Panc1 (cell line): ENCODE measurements around the gene POU2F2. TPM values are rescaled to one million over a fixed set of nuclear protein-coding genes. Genes with fewer than 3 reads are reported as not detected.

ENCODE experiments used
- ATAC-seq: fragments of 200-7000 bp; cut with Tn5 transposase; 2 replicates; pipeline ENCODE4 v1.9.1; 2020; ENCODE audit warnings: mild to moderate bottlenecking, moderate library complexity
- BruUV-seq: library from RNA; stranded (reverse); fragments of 400-500 nt; replicated peaks from 2 replicates; lab custom pipeline; 2021; lab: Mats Ljungman, UMichigan
- CTCF ChIA-PET: fragments of 300-600 bp; sonication (Branson Sonifier 250); formaldehyde crosslinking; loops from one replicate; lab custom pipeline; 2022; ENCODE audit warnings: antibody characterized with exemption; lab: Charles Lee
- POLR2A ChIA-PET: fragments of 300-600 bp; sonication (Branson Sonifier 250); formaldehyde crosslinking; loops from one replicate; lab custom pipeline; 2022; ENCODE audit warnings: antibody characterized with exemption; lab: Charles Lee
- DNase-seq: peaks from one replicate; pipeline ENCODE4 v3.0.0-alpha.2; 2010; ENCODE audit warnings: low read depth, low spot score
- H3K27ac ChIP-seq: 2 replicates; pipeline ENCODE4 v1.5.1; 2011; ENCODE audit warnings: mild to moderate bottlenecking, low read length, inconsistent platforms
- H3K27me3 ChIP-seq: fragments of 200-500 bp; sonication (Bioruptor generic); 2 replicates; pipeline ENCODE4 v1.6.0; 2014; ENCODE audit warnings: low read length, inconsistent platforms; ENCODE audit not compliant: control insufficient read depth, insufficient read depth
- H3K36me3 ChIP-seq: fragments of 200-500 bp; sonication (Bioruptor generic); 2 replicates; pipeline ENCODE4 v1.5.1; 2014; ENCODE audit warnings: inconsistent platforms, mild to moderate bottlenecking, low read length, moderate library complexity; ENCODE audit not compliant: control insufficient read depth, insufficient read depth
- H3K4me1 ChIP-seq: 2 replicates; pipeline ENCODE4 v1.5.1; 2011; ENCODE audit warnings: inconsistent platforms, mild to moderate bottlenecking, low read length, moderate library complexity; ENCODE audit not compliant: control insufficient read depth, insufficient read depth
- H3K4me3 ChIP-seq, 2 experiments: 2 replicates each; pipeline ENCODE4 v1.5.1; 2011 to 2012; ENCODE audit warnings: low read depth in 2 of 2, low read length in 2 of 2, mild to moderate bottlenecking in 2 of 2, inconsistent platforms in 1 of 2, moderate library complexity in 1 of 2
- H3K9me3 ChIP-seq: fragments of 200-500 bp; sonication (Bioruptor generic); 2 replicates; pipeline ENCODE4 v1.5.1; 2014; ENCODE audit warnings: low read depth, mild to moderate bottlenecking, inconsistent platforms, low read length, moderate library complexity; ENCODE audit not compliant: control insufficient read depth, insufficient read depth
- POLR2AphosphoS5 ChIP-seq: IDR thresholded peaks from 2 replicates; pipeline ENCODE4 v1.6.1; 2012; ENCODE audit warnings: mild to moderate bottlenecking, low read depth, low read length, moderate library complexity
- REST ChIP-seq, 2 experiments: IDR thresholded peaks; 2 replicates each; pipeline ENCODE4 v1.6.1; 2011 to 2012; ENCODE audit warnings: low read depth in 2 of 2, control low read depth in 1 of 2, low read length in 1 of 2, mild to moderate bottlenecking in 1 of 2, moderate library complexity in 1 of 2; ENCODE audit not compliant: insufficient read depth in 1 of 2
- SIN3A ChIP-seq: IDR thresholded peaks from 2 replicates; pipeline ENCODE4 v1.6.1; 2012; ENCODE audit warnings: low read depth, mild to moderate bottlenecking, low read length, moderate library complexity, borderline replicate concordance; ENCODE audit not compliant: insufficient read depth
- TCF7L2 ChIP-seq: IDR thresholded peaks from 2 replicates; pipeline ENCODE4 v1.6.1; 2011; ENCODE audit warnings: mild to moderate bottlenecking, low read depth, low read length, inconsistent platforms
- in situ Hi-C: cut with HindIII; loops from 2 replicates; pipeline ENCODE4 v1.10.0; 2016; ENCODE audit warnings: low sequenced_read_pairs, low pct_unique_long_range_greater_than_20kb
- intact Hi-C: fragments of 100-400 bp; cut with micrococcal nuclease; formaldehyde crosslinking; loops from one replicate; pipeline ENCODE4 v1.10.0; 2022; ENCODE audit not compliant: unreplicated experiment
- total RNA-seq: library from RNA; stranded (reverse); gene quantifications from one replicate; pipeline ENCODE4 v1.2.1, GENCODE V29; 2021; ENCODE audit not compliant: unreplicated experiment
- TF ChIP-seq, protein P1 (sequence below): fragments of 450-650 bp; IDR thresholded peaks from 2 replicates; pipeline ENCODE4 v1.5.1; 2017; ENCODE audit warnings: mild to moderate bottlenecking

The POU2F2 gene
- total RNA-seq, 1 experiment from 2014 or later: 0.10 TPM

DNA sequence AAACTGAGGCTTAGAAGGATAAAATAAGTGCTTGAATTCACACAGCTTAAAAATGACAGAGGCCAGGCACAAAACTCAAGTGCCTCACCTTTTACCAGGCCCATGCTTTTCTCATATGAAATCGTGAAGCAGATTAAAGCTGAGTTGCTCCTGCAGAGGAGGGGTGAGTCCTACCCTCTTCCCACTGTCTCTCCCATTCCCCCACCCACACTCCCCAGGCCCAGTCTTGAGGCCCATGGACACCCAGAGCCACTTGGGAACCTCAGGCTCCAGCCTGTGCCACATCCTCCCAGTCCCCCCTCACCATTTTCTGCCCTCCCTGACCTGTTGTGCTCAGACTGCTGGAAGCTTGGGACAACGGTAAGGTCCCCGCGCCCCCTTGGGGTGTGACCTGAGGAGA lies 38.7 kb downstream of the POU2F2 start:
- Histone ChIP-seq H3K4me1 (no peaks in the 10 kb centered on the region), H3K4me3 (no peak overlapping the region), H3K27ac (no peak overlapping the region), H3K36me3 (no peaks in the 10 kb centered on the region), H3K9me3 (no peaks in the 10 kb centered on the region), H3K27me3 (no peaks in the 10 kb centered on the region)
- POLR2A ChIA-PET: no interaction called here
- DNase-seq (no peak), ATAC-seq (no peak)
- TF ChIP-seq REST (IDR thresholded peaks at IDR 0.05; ENCODE audit: insufficient read depth in 1 of 2, low read depth in 2 of 2, low read length in 1 of 2) (no peak), POLR2AphosphoS5 (no peak), TCF7L2 (no peak), SIN3A (no peak)
- TF ChIP-seq, protein P1, sequence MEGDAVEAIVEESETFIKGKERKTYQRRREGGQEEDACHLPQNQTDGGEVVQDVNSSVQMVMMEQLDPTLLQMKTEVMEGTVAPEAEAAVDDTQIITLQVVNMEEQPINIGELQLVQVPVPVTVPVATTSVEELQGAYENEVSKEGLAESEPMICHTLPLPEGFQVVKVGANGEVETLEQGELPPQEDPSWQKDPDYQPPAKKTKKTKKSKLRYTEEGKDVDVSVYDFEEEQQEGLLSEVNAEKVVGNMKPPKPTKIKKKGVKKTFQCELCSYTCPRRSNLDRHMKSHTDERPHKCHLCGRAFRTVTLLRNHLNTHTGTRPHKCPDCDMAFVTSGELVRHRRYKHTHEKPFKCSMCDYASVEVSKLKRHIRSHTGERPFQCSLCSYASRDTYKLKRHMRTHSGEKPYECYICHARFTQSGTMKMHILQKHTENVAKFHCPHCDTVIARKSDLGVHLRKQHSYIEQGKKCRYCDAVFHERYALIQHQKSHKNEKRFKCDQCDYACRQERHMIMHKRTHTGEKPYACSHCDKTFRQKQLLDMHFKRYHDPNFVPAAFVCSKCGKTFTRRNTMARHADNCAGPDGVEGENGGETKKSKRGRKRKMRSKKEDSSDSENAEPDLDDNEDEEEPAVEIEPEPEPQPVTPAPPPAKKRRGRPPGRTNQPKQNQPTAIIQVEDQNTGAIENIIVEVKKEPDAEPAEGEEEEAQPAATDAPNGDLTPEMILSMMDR: no peak
- intact Hi-C loops: no loop called here
- in situ Hi-C loops: no loop called here
- BruUV-seq: no TSS peak
- CTCF ChIA-PET: no interaction called here

DNA sequence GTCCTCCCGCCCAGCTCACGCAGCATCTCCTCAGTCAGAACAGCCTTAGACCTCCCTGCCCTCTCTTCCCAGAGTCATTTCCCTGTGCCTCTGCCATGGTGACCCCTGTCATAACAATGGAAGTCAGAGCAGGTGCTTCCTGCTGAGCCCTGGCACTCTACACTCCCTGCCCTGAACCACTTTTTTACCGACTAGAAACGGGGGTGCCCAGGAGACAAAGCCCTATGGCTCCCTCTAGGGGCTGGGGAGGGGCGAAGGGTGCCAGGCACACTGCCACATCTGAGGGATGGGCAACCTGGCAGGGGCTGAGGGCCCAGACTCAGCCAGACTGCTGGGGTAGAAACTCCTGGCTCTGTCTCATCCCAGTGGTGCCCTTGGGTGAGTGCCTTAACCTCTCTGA lies 39.9 kb downstream of the POU2F2 start:
- Histone ChIP-seq H3K36me3 (no peaks in the 10 kb centered on the region), H3K9me3 (no peaks in the 10 kb centered on the region), H3K4me1 (peaks cover 3% of the 10 kb centered on the region; the same call in 1 of the 2 replicates), H3K27me3 (no peaks in the 10 kb centered on the region), H3K27ac (no peak overlapping the region), H3K4me3 (no peak overlapping the region)
- ATAC-seq (peak; percentile 69), DNase-seq (no peak)
- ChIA-PET CTCF (no interaction called here), POLR2A (no interaction called here)
- in situ Hi-C loops (no loop called here), intact Hi-C loops (no loop called here)
- BruUV-seq: no TSS peak
- TF ChIP-seq, protein P1: peak; percentile 79
- no peak for TF ChIP-seq POLR2AphosphoS5
